DMS153 treated with DMSO at 0.1 percent for 48 hours (cell line): Measurements from ENCODE around the gene ASCC1.
"Not testable (repeated sequence)": the region's sequence is repeated elsewhere in the genome, so short reads cannot be mapped to it uniquely, and the experiment has no call there.

Experiments
- DNase-seq: peaks from one replicate; lab custom pipeline; 2025; ENCODE audit not compliant: unreplicated experiment; lab: John Stamatoyannopoulos, UW

Gene ASCC1

GRCh38 chr10:72215611-72216549 lies at the start of gene ASCC1, which contains the start of gene ANAPC16:
Gene ASCC1 (minus strand): TSS chr10:72216276. CDS start chr10:72213298, 2,978 bp downstream.
Gene ANAPC16 (plus strand): TSS chr10:72216012. CDS start chr10:72223915, 7,903 bp downstream.
- DNase-seq: peak; percentile 87

- DNase-seq: no peak
Measured at GRCh38 chr10:72265508-72265907, 49.4 kb upstream of the ASCC1 start.

DNA sequence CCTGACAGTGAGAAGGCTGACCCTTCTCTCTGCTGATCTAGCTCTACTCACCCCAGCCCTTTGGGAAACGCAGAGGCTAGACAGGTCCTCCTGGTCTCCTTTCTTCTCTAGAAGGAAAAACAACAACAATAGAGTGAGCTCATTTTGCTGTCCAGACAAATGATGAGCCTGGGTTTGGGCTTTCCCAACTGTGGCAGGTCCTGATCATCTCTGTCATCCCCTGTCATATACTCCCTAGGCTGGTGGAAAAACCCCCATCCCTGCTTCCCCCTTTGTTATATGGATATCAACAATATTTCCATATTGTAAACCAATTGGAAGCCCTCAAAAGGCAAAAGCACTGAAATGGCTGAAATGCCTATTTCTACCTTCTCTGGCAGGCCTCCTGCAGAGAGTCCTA lies 48.5 kb upstream of the ASCC1 start:
- DNase-seq: no peak

- DNase-seq: peak; percentile 85
Measured at GRCh38 chr10:72263613-72264241, 47.7 kb upstream of the ASCC1 start.

GRCh38 chr10:72261784-72262404 lies 45.8 kb upstream of the ASCC1 start:
- DNase-seq: no peak

- DNase-seq: no peak
Measured at GRCh38 chr10:72260976-72261783, 45.1 kb upstream of the ASCC1 start.

GRCh38 chr10:72260239-72260975 lies 44.3 kb upstream of the ASCC1 start:
- peak; percentile 56 for DNase-seq

DNA sequence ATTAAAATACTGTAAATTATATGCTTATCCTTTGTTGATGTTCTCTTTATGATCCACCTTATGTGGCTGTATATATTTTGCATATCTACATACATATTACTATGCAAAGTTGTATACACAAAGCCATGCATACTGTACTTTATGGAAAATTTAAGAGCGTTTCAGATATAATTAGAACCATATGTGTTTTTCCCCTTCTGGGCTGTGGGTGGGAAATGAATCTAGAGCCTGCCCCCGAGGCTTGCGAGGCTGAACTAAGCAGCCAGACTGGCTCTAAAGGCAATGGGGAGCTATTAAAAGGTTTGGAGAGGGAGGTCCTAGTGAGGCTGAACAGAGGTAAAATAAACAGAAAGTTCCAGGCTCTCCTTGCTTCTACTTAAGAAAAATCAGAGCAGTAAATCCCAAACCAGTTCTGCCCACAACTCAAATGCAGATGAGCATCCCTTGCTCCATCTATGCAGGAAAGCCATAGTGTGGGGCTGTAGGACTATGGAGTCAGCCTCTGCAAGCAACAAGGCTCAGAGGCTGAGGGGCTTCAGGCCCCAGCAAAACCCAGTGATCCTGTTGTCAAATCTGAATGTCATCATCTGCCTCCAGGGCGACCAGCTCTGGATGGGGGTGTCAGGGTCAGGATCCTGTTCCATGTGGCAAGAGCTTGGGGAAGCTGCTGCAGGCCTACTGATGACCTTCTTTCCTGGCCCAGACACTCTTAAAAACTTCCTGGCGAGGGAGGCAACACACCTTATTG lies 43.6 kb upstream of the ASCC1 start:
- DNase-seq: no peak

GRCh38 chr10:72258617-72259016 lies 42.5 kb upstream of the ASCC1 start:
- no peak for DNase-seq

DNA sequence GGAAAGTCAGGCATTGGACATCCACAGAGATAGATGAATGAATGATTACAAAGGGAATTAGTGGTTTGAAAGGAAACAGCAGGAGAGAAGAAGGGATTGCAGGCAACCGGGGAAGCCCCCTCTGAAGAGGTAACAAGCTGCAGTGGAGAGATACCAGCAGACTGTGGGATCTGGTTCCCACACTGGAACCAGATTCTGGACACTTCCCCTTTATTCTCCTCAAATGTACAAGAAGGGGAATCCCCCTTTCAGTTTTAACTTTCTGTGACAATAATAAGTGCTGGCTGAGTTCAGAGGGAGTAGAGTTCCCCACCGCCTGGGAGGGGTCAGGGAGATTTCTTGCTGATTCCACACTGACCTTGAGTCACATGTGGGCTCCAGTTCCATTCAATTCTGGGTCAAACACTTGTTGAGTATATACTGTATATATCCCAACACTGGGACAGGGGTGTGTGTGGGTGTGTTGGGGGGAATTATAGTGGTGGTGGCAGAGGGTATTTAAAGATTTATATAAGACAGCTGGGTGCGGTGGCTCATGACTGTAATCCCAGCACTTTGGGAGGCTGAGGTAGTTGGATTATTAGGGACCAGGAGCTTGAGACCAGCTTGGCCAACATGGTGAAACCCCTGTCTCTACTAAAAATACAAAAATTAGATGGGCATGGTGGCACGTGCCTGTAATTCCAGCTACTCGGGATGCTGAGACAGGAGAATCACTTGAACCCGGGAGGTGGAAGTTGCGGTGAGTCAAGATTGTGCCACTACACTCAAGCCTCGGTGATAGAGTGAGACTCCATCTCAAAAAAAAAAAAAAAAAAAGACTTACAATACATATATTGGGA lies 41.2 kb upstream of the ASCC1 start:
- DNase-seq: no peak

DNA sequence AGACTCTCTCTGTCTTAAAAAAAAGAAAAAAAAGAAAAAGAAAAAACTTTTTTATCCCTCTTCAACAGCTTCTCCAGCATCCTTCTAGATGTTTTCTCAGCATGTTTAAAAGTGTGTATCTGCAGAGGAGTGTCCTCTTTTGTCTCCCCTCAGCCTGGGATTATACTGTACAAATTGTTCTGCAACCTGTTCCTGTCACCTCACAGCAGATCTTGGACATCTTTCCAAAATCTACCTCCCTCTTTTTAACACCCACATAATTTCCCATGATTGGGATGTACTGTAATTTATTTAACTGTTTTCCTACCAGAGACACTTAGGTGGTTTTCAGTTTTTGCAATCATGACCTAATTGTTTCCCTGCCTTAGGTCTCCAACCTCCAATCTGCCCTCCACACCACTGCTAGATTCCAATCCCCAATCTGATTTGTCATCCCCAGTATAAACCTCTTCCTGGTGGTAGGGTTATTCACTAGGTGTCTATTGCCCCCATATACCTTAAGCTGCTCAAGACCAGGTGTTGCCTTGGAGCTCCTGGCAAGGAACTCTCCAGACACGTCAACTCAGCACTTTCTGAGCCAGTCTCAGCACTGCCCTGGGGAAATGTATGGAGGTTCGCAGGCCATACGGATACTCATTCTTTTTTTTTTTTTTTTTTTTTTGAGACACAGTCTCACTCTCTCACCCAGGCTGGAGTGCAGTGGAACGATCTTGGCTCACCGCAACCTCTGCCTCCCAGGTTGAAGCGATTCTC lies 40.1 kb upstream of the ASCC1 start:
- DNase-seq: no peak

DNA sequence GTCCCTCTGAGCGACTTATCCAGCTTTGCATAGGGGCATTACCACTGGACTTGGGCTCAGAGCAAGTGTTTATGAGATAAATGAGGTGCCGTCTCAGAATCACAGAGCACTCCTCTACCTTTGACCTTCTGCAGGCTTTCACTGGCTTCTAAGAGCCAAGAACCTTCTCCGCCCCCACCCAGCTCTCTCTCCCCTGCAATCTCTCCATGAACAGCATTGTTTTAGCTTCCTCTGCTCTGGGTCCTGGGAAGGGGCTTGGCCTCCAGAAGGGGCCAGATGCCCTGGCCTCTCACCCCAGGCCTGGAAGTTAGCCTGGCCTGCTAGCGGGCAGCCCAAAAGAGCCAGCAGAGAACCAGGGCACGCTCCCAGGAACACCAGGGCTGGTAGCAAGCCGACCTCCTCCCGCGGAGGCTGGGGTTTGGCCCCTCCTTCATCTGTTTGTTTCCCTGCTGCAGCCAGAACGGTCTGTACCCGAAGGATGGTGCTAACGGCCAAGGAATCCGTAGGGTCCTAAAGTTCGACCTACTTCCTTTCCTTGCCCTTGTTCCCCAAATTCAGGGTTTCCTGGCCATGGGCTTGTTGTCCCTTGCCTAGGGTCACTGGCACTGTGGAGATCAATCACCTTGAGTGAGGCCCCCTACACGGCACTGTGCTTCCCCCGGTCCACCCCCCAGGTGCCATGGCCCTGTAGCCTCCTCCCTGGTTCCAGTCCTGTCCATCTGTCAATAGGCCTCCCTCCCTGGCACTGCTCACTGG lies 38.9 kb upstream of the ASCC1 start:
- no peak for DNase-seq

- no peak for DNase-seq
Measured at GRCh38 chr10:72253578-72253977, 37.5 kb upstream of the ASCC1 start.

DNA sequence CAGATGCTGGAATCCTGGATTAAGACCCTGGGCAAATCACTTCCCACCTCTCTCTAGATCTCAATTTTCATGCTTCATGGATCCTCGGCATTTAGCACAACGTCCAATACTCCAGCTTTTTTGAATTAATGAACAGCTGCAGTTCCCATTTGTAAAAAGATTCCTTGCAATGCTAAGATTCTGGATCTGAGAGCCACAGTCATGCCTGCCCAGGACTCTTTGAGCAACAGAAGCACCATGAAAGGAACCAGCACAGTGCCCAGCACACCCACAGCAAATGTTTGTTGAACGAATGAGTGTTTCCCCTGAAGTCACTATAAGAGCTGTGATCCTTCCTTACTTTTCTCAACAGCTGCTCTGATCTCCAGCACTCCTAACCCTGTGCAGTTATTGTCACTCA lies 36.9 kb upstream of the ASCC1 start:
- DNase-seq: no peak

GRCh38 chr10:72251635-72252034 lies 35.6 kb upstream of the ASCC1 start:
- no peak for DNase-seq

GRCh38 chr10:72250666-72251065 lies 34.6 kb upstream of the ASCC1 start:
- DNase-seq: no peak

GRCh38 chr10:72249176-72249862 lies 33.2 kb upstream of the ASCC1 start:
- not testable (repeated sequence) for DNase-seq
